ENCODE results near the gene LILRB1. TPM values are rescaled to one million over a fixed set of nuclear protein-coding genes. Genes with fewer than 3 reads are reported as not detected.

LILRB1 gene
- total RNA-seq, 1 donor, result not detected

DNA sequence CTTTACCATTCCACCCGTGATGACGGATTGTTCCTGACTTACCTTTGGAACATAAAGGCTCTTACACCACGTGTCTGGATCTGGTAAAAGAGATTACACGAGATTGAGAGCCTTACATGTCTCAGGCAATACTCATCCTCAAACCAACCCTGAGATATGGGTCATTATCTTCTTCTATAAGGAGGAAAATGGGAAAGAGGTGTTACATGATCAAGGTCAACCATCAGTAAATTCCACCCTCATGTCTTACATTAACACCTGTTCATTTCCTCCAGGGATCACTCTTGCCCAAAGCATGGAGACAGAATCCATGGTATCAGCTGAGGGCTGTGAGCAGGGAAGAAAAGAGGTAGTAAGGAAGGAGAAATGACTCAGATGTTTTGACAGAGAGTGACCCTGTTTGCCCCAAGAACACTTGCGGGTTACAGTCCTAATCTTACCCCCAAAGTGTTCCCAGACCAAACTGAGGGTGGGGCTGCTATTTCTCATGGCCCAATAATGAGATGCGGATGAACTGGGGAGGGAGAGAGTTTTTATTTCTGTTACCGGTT lies 52.1 kb downstream of the LILRB1 start:
- DNase-seq (ENCODE audit: low read depth), result no peak
- no peak overlapping the region for H3K4me3 ChIP-seq (ENCODE audit: low read depth, low read length)
- TF ChIP-seq, protein P1, sequence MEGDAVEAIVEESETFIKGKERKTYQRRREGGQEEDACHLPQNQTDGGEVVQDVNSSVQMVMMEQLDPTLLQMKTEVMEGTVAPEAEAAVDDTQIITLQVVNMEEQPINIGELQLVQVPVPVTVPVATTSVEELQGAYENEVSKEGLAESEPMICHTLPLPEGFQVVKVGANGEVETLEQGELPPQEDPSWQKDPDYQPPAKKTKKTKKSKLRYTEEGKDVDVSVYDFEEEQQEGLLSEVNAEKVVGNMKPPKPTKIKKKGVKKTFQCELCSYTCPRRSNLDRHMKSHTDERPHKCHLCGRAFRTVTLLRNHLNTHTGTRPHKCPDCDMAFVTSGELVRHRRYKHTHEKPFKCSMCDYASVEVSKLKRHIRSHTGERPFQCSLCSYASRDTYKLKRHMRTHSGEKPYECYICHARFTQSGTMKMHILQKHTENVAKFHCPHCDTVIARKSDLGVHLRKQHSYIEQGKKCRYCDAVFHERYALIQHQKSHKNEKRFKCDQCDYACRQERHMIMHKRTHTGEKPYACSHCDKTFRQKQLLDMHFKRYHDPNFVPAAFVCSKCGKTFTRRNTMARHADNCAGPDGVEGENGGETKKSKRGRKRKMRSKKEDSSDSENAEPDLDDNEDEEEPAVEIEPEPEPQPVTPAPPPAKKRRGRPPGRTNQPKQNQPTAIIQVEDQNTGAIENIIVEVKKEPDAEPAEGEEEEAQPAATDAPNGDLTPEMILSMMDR (IDR thresholded peaks at IDR 0.05; ENCODE audit: insufficient read depth, low read depth, low read length), result no peak

DNA sequence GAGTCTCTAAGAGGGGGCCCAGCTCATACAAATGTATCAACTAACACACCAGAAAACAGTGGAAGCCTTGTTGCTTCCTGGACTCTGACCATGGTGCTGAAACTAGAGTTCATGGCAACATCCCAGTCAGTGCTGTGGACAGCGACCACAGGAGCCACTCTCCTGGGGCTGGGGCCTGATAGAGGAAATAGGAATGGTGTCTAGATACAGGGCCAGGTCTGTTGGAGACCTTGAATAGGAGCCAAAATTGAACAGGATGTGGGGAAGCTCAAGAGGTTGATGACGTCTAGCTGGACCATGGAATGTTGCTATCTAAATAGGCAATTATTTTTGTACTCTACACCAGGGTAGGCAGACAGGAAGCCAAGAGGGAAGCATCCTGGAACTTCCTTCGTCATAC lies 54.2 kb downstream of the LILRB1 start:
- TF ChIP-seq, protein P1 (IDR thresholded peaks at IDR 0.05; ENCODE audit: insufficient read depth, low read depth, low read length), result no peak
- DNase-seq (ENCODE audit: low read depth), result peak; percentile 3

More for the DNA sequence above, 54.2 kb downstream of the LILRB1 start:
- H3K4me3 ChIP-seq (ENCODE audit: low read depth, low read length), result no peak overlapping the region

Small RNA genes within 50 kb of the gene (small RNA-seq; reads per million reads assigned to genes)
- gene AC245036.3 (not detected), gene MIR8061 (not detected)

Other genes with a start within 250 kb of the LILRB1 start
- not detected in 2 replicates for gene TTYH1, start 215.0 kb upstream of the LILRB1 start, total RNA-seq
- gene LENG8, start 181.3 kb upstream of the LILRB1 start, total RNA-seq, result 39.7 and 40.6 TPM in 2 replicates
- 5.2 and 7.1 TPM in 2 replicates for gene LENG9, start 166.7 kb upstream of the LILRB1 start, total RNA-seq
- 12.5 and 29.0 TPM in 2 replicates for gene CDC42EP5, start 157.2 kb upstream of the LILRB1 start, total RNA-seq
- not detected in 2 replicates for gene LAIR2, start 127.7 kb upstream of the LILRB1 start, total RNA-seq
- gene LILRA2, start 56.7 kb upstream of the LILRB1 start, total RNA-seq, result not detected in 2 replicates
- not detected in 2 replicates for gene LILRA1, start 36.9 kb upstream of the LILRB1 start, total RNA-seq
- gene LILRB4, start 32.5 kb downstream of the LILRB1 start, total RNA-seq, result not detected in 2 replicates
- gene KIR3DL3, start 94.0 kb downstream of the LILRB1 start, total RNA-seq, result not detected in 2 replicates
- gene KIR2DL3, start 108.0 kb downstream of the LILRB1 start, total RNA-seq, result not detected in 2 replicates
- gene KIR2DL1, start 139.3 kb downstream of the LILRB1 start, total RNA-seq, result not detected in 2 replicates
- gene KIR2DL4, start 173.1 kb downstream of the LILRB1 start, total RNA-seq, result not detected in 2 replicates
- gene KIR3DL1, start 186.0 kb downstream of the LILRB1 start, total RNA-seq, result not detected in 2 replicates
- not detected in 2 replicates for gene KIR2DS4, start 202.2 kb downstream of the LILRB1 start, total RNA-seq
- gene KIR3DL2, start 220.0 kb downstream of the LILRB1 start, total RNA-seq, result not detected in 2 replicates
- gene FCAR, start 243.8 kb downstream of the LILRB1 start, total RNA-seq, result not detected in 2 replicates

Measured in fibroblast of villous mesenchyme (primary cell).